SK-N-SH treated with all-trans-retinoic acid at 6 μM for 48 hours (cell line): Measurements from ENCODE around the gene C10orf105.

ENCODE experiments used
- ATAC-seq: fragments of 200-7000 bp; cut with Tn5 transposase; 3 replicates; pipeline ENCODE4 v1.9.1; 2020; ENCODE audit warnings: mild to moderate bottlenecking, moderate library complexity
- ARNTL ChIP-seq: fragments of 450-650 bp; formaldehyde crosslinking; IDR thresholded peaks from 2 replicates; pipeline ENCODE4 v1.5.0; 2020; ENCODE audit warnings: low read depth, mild to moderate bottlenecking, moderate library complexity, borderline replicate concordance
- BACH2 ChIP-seq: fragments of 250-450 bp; sonication (Bioruptor Pico); IDR thresholded peaks from 2 replicates; pipeline ENCODE4 v1.9.0; 2021; ENCODE audit warnings: mild to moderate bottlenecking, borderline replicate concordance
- CREB5 ChIP-seq: fragments of 250-450 bp; sonication (Bioruptor Pico); IDR thresholded peaks from 2 replicates; pipeline ENCODE4 v1.5.1; 2020; ENCODE audit warnings: low read depth, mild to moderate bottlenecking, moderate library complexity
- CSDC2 ChIP-seq: fragments of 250-450 bp; sonication (Bioruptor Pico); IDR thresholded peaks from 2 replicates; pipeline ENCODE4 v1.5.0; 2020; ENCODE audit warnings: mild to moderate bottlenecking, moderate library complexity
- CSRNP3 ChIP-seq: fragments of 250-450 bp; sonication (Bioruptor Pico); IDR thresholded peaks from 2 replicates; pipeline ENCODE4 v1.5.1; 2021; ENCODE audit warnings: mild to moderate bottlenecking, moderate library complexity
- ESRRG ChIP-seq: fragments of 250-450 bp; sonication (Bioruptor Pico); IDR thresholded peaks from 2 replicates; pipeline ENCODE4 v1.6.1; 2021; ENCODE audit warnings: mild to moderate bottlenecking
- GLIS3 ChIP-seq: fragments of 250-450 bp; sonication (Bioruptor Pico); IDR thresholded peaks from 2 replicates; pipeline ENCODE4 v1.5.0; 2020; ENCODE audit warnings: mild to moderate bottlenecking, moderate library complexity
- ISL1 ChIP-seq: fragments of 250-450 bp; sonication (Bioruptor Pico); IDR thresholded peaks from 2 replicates; pipeline ENCODE4 v2.1.2; 2022; ENCODE audit warnings: mild to moderate bottlenecking, moderate library complexity
- OSR1 ChIP-seq: fragments of 250-450 bp; sonication (Bioruptor Pico); IDR thresholded peaks from 2 replicates; pipeline ENCODE4 v1.8.0; 2022; ENCODE audit warnings: moderate library complexity, mild to moderate bottlenecking, inconsistent platforms
- PATZ1 ChIP-seq: fragments of 250-450 bp; sonication (Bioruptor Pico); IDR thresholded peaks from 2 replicates; pipeline ENCODE4 v1.8.0; 2020; ENCODE audit warnings: mild to moderate bottlenecking, moderate library complexity, borderline replicate concordance
- PPARA ChIP-seq: fragments of 250-450 bp; sonication (Bioruptor Pico); IDR thresholded peaks from 2 replicates; pipeline ENCODE4 v1.5.0; 2020; ENCODE audit warnings: mild to moderate bottlenecking, borderline replicate concordance
- RARB ChIP-seq: fragments of 250-450 bp; sonication (Bioruptor Pico); IDR thresholded peaks from 2 replicates; pipeline ENCODE4 v1.8.0; 2021; ENCODE audit warnings: mild to moderate bottlenecking, moderate library complexity
- SNAI2 ChIP-seq: fragments of 250-450 bp; sonication (Bioruptor Pico); IDR thresholded peaks from 2 replicates; pipeline ENCODE4 v1.5.0; 2020; ENCODE audit warnings: mild to moderate bottlenecking, moderate library complexity
- TCF4 ChIP-seq: fragments of 250-450 bp; sonication (Bioruptor Pico); IDR thresholded peaks from 2 replicates; pipeline ENCODE4 v1.8.0; 2021; ENCODE audit warnings: mild to moderate bottlenecking, moderate library complexity, borderline replicate concordance
- TOX ChIP-seq: fragments of 250-450 bp; sonication (Bioruptor Pico); IDR thresholded peaks from 2 replicates; pipeline ENCODE4 v1.8.0; 2021; ENCODE audit warnings: mild to moderate bottlenecking, moderate library complexity, borderline replicate concordance
- TSHZ2 ChIP-seq: fragments of 250-450 bp; sonication (Bioruptor Pico); IDR thresholded peaks from 2 replicates; pipeline ENCODE4 v1.5.0; 2020; ENCODE audit warnings: mild to moderate bottlenecking, moderate library complexity
- ZC3H10 ChIP-seq: fragments of 250-450 bp; sonication (Bioruptor Pico); IDR thresholded peaks from 2 replicates; pipeline ENCODE4 v1.5.1; 2021; ENCODE audit warnings: mild to moderate bottlenecking, moderate library complexity
- ZFP3 ChIP-seq: fragments of 250-450 bp; sonication (Bioruptor Pico); IDR thresholded peaks from 2 replicates; pipeline ENCODE4 v1.5.0; 2020; ENCODE audit warnings: mild to moderate bottlenecking, moderate library complexity
- ZFP30 ChIP-seq: fragments of 450-650 bp; formaldehyde crosslinking; IDR thresholded peaks from 2 replicates; pipeline ENCODE4 v1.5.0; 2022; ENCODE audit warnings: mild to moderate bottlenecking, moderate library complexity
- ZNF565 ChIP-seq: fragments of 450-650 bp; formaldehyde crosslinking; conservative IDR thresholded peaks from 2 replicates; pipeline ENCODE4 v1.5.0; 2020; ENCODE audit warnings: low read depth, mild to moderate bottlenecking, moderate library complexity
- ZNF70 ChIP-seq: fragments of 450-650 bp; formaldehyde crosslinking; IDR thresholded peaks from 2 replicates; pipeline ENCODE4 v1.5.0; 2020; ENCODE audit warnings: mild to moderate bottlenecking, moderate library complexity
- ZNF8 ChIP-seq: fragments of 450-650 bp; formaldehyde crosslinking; IDR thresholded peaks from 2 replicates; pipeline ENCODE4 v1.5.0; 2020; ENCODE audit warnings: mild to moderate bottlenecking, moderate library complexity

The C10orf105 gene

GRCh38 chr10:71705582-71705981 lies 14.0 kb downstream of the C10orf105 start:
- TF ChIP-seq BACH2 (CRISPR knock-in tag), result no peak
- TF ChIP-seq, all 23 proteins: peak for 0
- ATAC-seq, result peak; percentile 16; the same call in 1 of the 3 replicates

GRCh38 chr10:71704816-71705215 lies 14.8 kb downstream of the C10orf105 start:
- ATAC-seq, result no peak
- TF ChIP-seq OSR1 (CRISPR knock-in tag) (no peak), ZNF8 (CRISPR knock-in tag) (no peak), CREB5 (CRISPR knock-in tag) (no peak), ZFP30 (CRISPR knock-in tag) (no peak), TCF4 (CRISPR knock-in tag) (no peak), CSRNP3 (CRISPR knock-in tag) (no peak), BACH2 (CRISPR knock-in tag) (no peak), ZNF565 (CRISPR knock-in tag) (no peak), ARNTL (CRISPR knock-in tag) (no peak), TOX (no peak), ZNF70 (no peak), CSDC2 (CRISPR knock-in tag) (no peak), TSHZ2 (CRISPR knock-in tag) (no peak), RARB (CRISPR knock-in tag) (no peak), ZC3H10 (CRISPR knock-in tag) (no peak), ESRRG (no peak), PATZ1 (CRISPR knock-in tag) (no peak)

- no peak for ATAC-seq
- TF ChIP-seq ZFP3 (CRISPR knock-in tag), result no peak
- no peak for TF ChIP-seq SNAI2 (CRISPR knock-in tag)
- no peak for TF ChIP-seq ZC3H10 (CRISPR knock-in tag)
- TF ChIP-seq PPARA (CRISPR knock-in tag), result no peak
- no peak for TF ChIP-seq ZNF565 (CRISPR knock-in tag)
- no peak for TF ChIP-seq TSHZ2 (CRISPR knock-in tag)
- no peak for TF ChIP-seq OSR1 (CRISPR knock-in tag)
- TF ChIP-seq PATZ1 (CRISPR knock-in tag), result no peak
- TF ChIP-seq CSDC2 (CRISPR knock-in tag), result no peak
- no peak for TF ChIP-seq ZNF8 (CRISPR knock-in tag)
- TF ChIP-seq ARNTL (CRISPR knock-in tag), result no peak
- TF ChIP-seq ZNF70, result no peak
- no peak for TF ChIP-seq TOX
- no peak for TF ChIP-seq ZFP30 (CRISPR knock-in tag)
- no peak for TF ChIP-seq BACH2 (CRISPR knock-in tag)
- no peak for TF ChIP-seq CREB5 (CRISPR knock-in tag)
- TF ChIP-seq CSRNP3 (CRISPR knock-in tag), result no peak
- TF ChIP-seq ISL1 (CRISPR knock-in tag), result no peak
- no peak for TF ChIP-seq GLIS3 (CRISPR knock-in tag)
Observed at GRCh38 chr10:71703577-71703976, 16.0 kb downstream of the C10orf105 start.
